Ovary (tissue), 9 donors: ENCODE measurements around the gene JSRP1. TPM values are rescaled to one million over a fixed set of nuclear protein-coding genes. Genes with fewer than 3 reads are reported as not detected.

Experiments
- DNase-seq, 5 donors: peaks; one replicate each; pipeline ENCODE4 v3.0.0-alpha.2; 2019 to 2020
- H3K27ac ChIP-seq, 2 donors: fragments of 200-600 bp; one replicate each; pipeline versions ENCODE4 v1.5.1 to v1.8.0; 2019 to 2022
- H3K27me3 ChIP-seq: fragments of 200-600 bp; one replicate; pipeline ENCODE4 v1.8.0; 2022
- H3K36me3 ChIP-seq: fragments of 200-600 bp; sonication (generic); one replicate; pipeline ENCODE4 v1.5.1; 2019
- H3K4me1 ChIP-seq: one replicate; pipeline ENCODE4 v1.8.1; 2013; ENCODE audit warnings: mild to moderate bottlenecking, moderate library complexity; ENCODE audit not compliant: insufficient read depth
- H3K4me3 ChIP-seq: fragments of 200-600 bp; sonication (generic); one replicate; pipeline ENCODE4 v1.5.1; 2017
- H3K9me3 ChIP-seq, 2 donors: fragments of 200-600 bp in 1 of 2; sonication (generic) in 1 of 2; one replicate each; pipeline versions ENCODE4 v1.5.1 to v1.8.1; 2013 to 2019; ENCODE audit warnings: mild to moderate bottlenecking in 1 of 2, moderate library complexity in 1 of 2
- CTCF ChIP-seq, 3 donors: fragments of 450-650 bp in 2 of 3; fragments of 200-600 bp in 1 of 3; IDR thresholded peaks; one replicate each; pipeline versions ENCODE4 v1.5.1 to v1.8.0; 2016 to 2022; ENCODE audit warnings: antibody characterized with exemption in 3 of 3, mild to moderate bottlenecking in 1 of 3
- EP300 ChIP-seq: sonication (generic); formaldehyde crosslinking; IDR thresholded peaks from one replicate; pipeline ENCODE4 v1.6.1; 2017; ENCODE audit warnings: antibody characterized with exemption
- POLR2A ChIP-seq: fragments of 450-650 bp; IDR thresholded peaks from one replicate; pipeline ENCODE4 v1.6.1; 2017; ENCODE audit warnings: antibody characterized with exemption, mild to moderate bottlenecking, moderate library complexity
- WGBS, 3 donors: extraction: QIAGEN DNeasy Blood & Tissue Kit in 1 of 3; methylation state at CpG; one replicate each; pipeline versions ENCODE4 v1.1.5 to v1.1.7; 2013 to 2017; 5-methylcytosine and 5-hydroxymethylcytosine counted together
- intact Hi-C, 4 donors: fragments of 100-400 bp; cut with DNase I; formaldehyde crosslinking; loops; one replicate each; pipeline versions ENCODE4 v1.11.0 to v1.15.1; 2022 to 2023
- polyA plus RNA-seq, 2 donors: library from polyadenylated mRNA; stranded (reverse); fragments of 200-250 nt in 1 of 2; fragments of 350-450 nt in 1 of 2; fragmentation: Illumina TruSeq in 1 of 2; extraction: RNeasy Lipid Tissue Mini Kit (QIAGEN cat#74804) in 1 of 2; gene quantifications; one replicate each; pipeline ENCODE4 v1.2.3, GENCODE V29; 2013 to 2014
- total RNA-seq, 7 donors: library from RNA; depleted of rRNA in 2 of 7; stranded (reverse); fragments of >200 nt in 2 of 7; fragmentation: NEBNext Ultra II Directional in 3 of 7; extraction: Animal tissue kit (Norgen Biotek cat#: 25700) in 3 of 7; gene quantifications; one replicate each; pipeline versions ENCODE4 v1.1.0 to v1.2.4, GENCODE V29; 2016 to 2023
- donor health status: DM: no; HTN: no; CAD: no; lungs with moderate emphysema.
- donor health status: DM: no; HTN: no; CAD: no.
- donor health status: Bipolar disorder and iron deficiency.
- donor health status: DM: yes; HTN: yes; CAD: no.
- donor health status: DM: no; HTN: no; CAD: no.
- donor health status: DM: yes; HTN: yes; CAD: no.

JSRP1 gene
- total and polyA plus RNA-seq, 9 donors, result 0.30 to 0.92 (median 0.35) TPM; not detected in 4

- Histone ChIP-seq H3K9me3 (no peaks in the 10 kb centered on the region), H3K27me3 (no peaks in the 10 kb centered on the region), H3K4me3 (peak overlapping the region; percentile 98), H3K36me3 (no peaks in the 10 kb centered on the region), H3K4me1 (peaks cover 15% of the 10 kb centered on the region), H3K27ac (peak overlapping the region; percentile 95 to 99)
- 0 to 1% (median 1%) methylated on average over 83 to 103 of the region's 103 CpGs for WGBS, 3 donors
- TF ChIP-seq POLR2A, result peak; percentile 100
- peak in 2 of 3 donors; percentile 63 to 77 for TF ChIP-seq CTCF (IDR thresholded peaks at IDR 0.05)
- no peak for TF ChIP-seq EP300
- DNase-seq, result peak; percentile 98 to 99 (median 99)
- intact Hi-C loops, result loop anchor here (2.0 to 10.0 kb wide), 8 partner anchors 32 to 345 kb away; partner anchors contain the start of genes PLEKHJ1 (in 3 of the 4), SF3A2 (in 3 of the 4), DOT1L (in 2 of the 4) and AP3D1 (in 1 of the 4)
These were observed 13.3 kb upstream of the JSRP1 start for GRCh38 chr19:2269244-2270156.

GRCh38 chr19:2268861-2269243 is 12.6 kb upstream of the JSRP1 start:
- peaks cover 11% of the 10 kb centered on the region for H3K4me1 ChIP-seq
- whole genome bisulfite sequencing, 3 donors, result 0 to 1% (median 1%) methylated on average over 19 of the region's 19 CpGs
- H3K27me3 ChIP-seq, result no peaks in the 10 kb centered on the region
- H3K9me3 ChIP-seq, result no peaks in the 10 kb centered on the region
- no peaks in the 10 kb centered on the region for H3K36me3 ChIP-seq
- intact Hi-C loops, result no loop called here
- DNase-seq, result no peak
- peak overlapping the region; percentile 72 for H3K4me3 ChIP-seq
- H3K27ac ChIP-seq, result peak overlapping the region; percentile 46 to 56
- TF ChIP-seq CTCF (IDR thresholded peaks at IDR 0.05) (no peak), EP300 (no peak), POLR2A (no peak)

- 29 to 51% (median 32%) methylated on average over 4 of the region's 4 CpGs for WGBS, 3 donors
- intact Hi-C loops, result no loop called here
- Histone ChIP-seq H3K27me3 (no peaks in the 10 kb centered on the region), H3K9me3 (no peaks in the 10 kb centered on the region), H3K27ac (no peak overlapping the region), H3K4me1 (peaks cover 10% of the 10 kb centered on the region), H3K4me3 (peak overlapping the region; percentile 72), H3K36me3 (no peaks in the 10 kb centered on the region)
- no peak for DNase-seq
- TF ChIP-seq POLR2A (no peak), EP300 (no peak), CTCF (IDR thresholded peaks at IDR 0.05) (no peak)
These were observed 12.2 kb upstream of the JSRP1 start for GRCh38 chr19:2268480-2268830.

GRCh38 chr19:2266183-2266993 is 10.2 kb upstream of the JSRP1 start:
- intact Hi-C loops, result no loop called here
- TF ChIP-seq POLR2A, result no peak
- no peak for TF ChIP-seq EP300
- no peak for TF ChIP-seq CTCF (IDR thresholded peaks at IDR 0.05)
- Histone ChIP-seq H3K27me3 (no peaks in the 10 kb centered on the region), H3K4me3 (no peak overlapping the region), H3K36me3 (no peaks in the 10 kb centered on the region), H3K9me3 (no peaks in the 10 kb centered on the region), H3K4me1 (peaks cover 7% of the 10 kb centered on the region), H3K27ac (no peak overlapping the region)
- DNase-seq, result peak; percentile 74 to 82 (median 79)
- WGBS, 3 donors, result 32 to 34% (median 33%) methylated on average over 18 of the region's 18 CpGs
